Measurements from ENCODE around the gene MPV17L2.

Gene MPV17L2

GRCh38 chr19:18214779-18215433 is 21.9 kb downstream of the MPV17L2 start:
- in situ Hi-C loops (cut with MboI; ENCODE audit: low sequenced_read_pairs): no loop called here

GRCh38 chr19:18216789-18217188 is 23.8 kb downstream of the MPV17L2 start:
- in situ Hi-C loops (cut with MboI; ENCODE audit: low sequenced_read_pairs): no loop called here

- in situ Hi-C loops (cut with MboI; ENCODE audit: low sequenced_read_pairs): no loop called here
Measured at GRCh38 chr19:18218159-18218558, 25.1 kb downstream of the MPV17L2 start.

GRCh38 chr19:18218600-18218999 is 25.6 kb downstream of the MPV17L2 start:
- in situ Hi-C loops (cut with MboI; ENCODE audit: low sequenced_read_pairs): no loop called here

GRCh38 chr19:18219911-18220631 is 27.1 kb downstream of the MPV17L2 start:
- in situ Hi-C loops (cut with MboI; ENCODE audit: low sequenced_read_pairs): no loop called here

- in situ Hi-C loops (cut with MboI; ENCODE audit: low sequenced_read_pairs): no loop called here
Measured at GRCh38 chr19:18220632-18221275, 27.7 kb downstream of the MPV17L2 start.

GRCh38 chr19:18221815-18222725 is 29.1 kb downstream of the MPV17L2 start:
- in situ Hi-C loops (cut with MboI; ENCODE audit: low sequenced_read_pairs): no loop called here

GRCh38 chr19:18223860-18224524 is 31.0 kb downstream of the MPV17L2 start:
- in situ Hi-C loops (cut with MboI; ENCODE audit: low sequenced_read_pairs): no loop called here

GRCh38 chr19:18224525-18225354 is 31.7 kb downstream of the MPV17L2 start:
- in situ Hi-C loops (cut with MboI; ENCODE audit: low sequenced_read_pairs): no loop called here

- in situ Hi-C loops (cut with MboI; ENCODE audit: low sequenced_read_pairs): no loop called here
Measured at GRCh38 chr19:18225355-18225701, 32.3 kb downstream of the MPV17L2 start.

- in situ Hi-C loops (cut with MboI; ENCODE audit: low sequenced_read_pairs): no loop called here
Measured at GRCh38 chr19:18225702-18226468, 32.9 kb downstream of the MPV17L2 start, which contains the start of gene PDE4C. Gene PDE4C, minus strand, starts transcription at chr19:18226438. Its CDS starts 23 bp downstream, at chr19:18226415.

GRCh38 chr19:18226956-18227780 is 34.1 kb downstream of the MPV17L2 start:
- in situ Hi-C loops (cut with MboI; ENCODE audit: low sequenced_read_pairs): no loop called here

- in situ Hi-C loops (cut with MboI; ENCODE audit: low sequenced_read_pairs): no loop called here
Measured at GRCh38 chr19:18227781-18228271, 34.8 kb downstream of the MPV17L2 start.

- in situ Hi-C loops (cut with MboI; ENCODE audit: low sequenced_read_pairs): no loop called here
Measured at GRCh38 chr19:18229474-18229873, 36.5 kb downstream of the MPV17L2 start.

GRCh38 chr19:18229915-18230314 is 36.9 kb downstream of the MPV17L2 start:
- in situ Hi-C loops (cut with MboI; ENCODE audit: low sequenced_read_pairs): no loop called here

- in situ Hi-C loops (cut with MboI; ENCODE audit: low sequenced_read_pairs): no loop called here
Measured at GRCh38 chr19:18230941-18231734, 38.1 kb downstream of the MPV17L2 start.

GRCh38 chr19:18231775-18232174 is 38.8 kb downstream of the MPV17L2 start:
- in situ Hi-C loops (cut with MboI; ENCODE audit: low sequenced_read_pairs): no loop called here

All from HL-60/S4 treated with retinoic acid at 250 ng/mL for 4 days and 3 days (cell line).